ENCODE measurements around the gene DPY19L1.
"Not testable (repeated sequence)": the region's sequence is repeated elsewhere in the genome, so short reads cannot be mapped to it uniquely, and the experiment has no call there.

DNA sequence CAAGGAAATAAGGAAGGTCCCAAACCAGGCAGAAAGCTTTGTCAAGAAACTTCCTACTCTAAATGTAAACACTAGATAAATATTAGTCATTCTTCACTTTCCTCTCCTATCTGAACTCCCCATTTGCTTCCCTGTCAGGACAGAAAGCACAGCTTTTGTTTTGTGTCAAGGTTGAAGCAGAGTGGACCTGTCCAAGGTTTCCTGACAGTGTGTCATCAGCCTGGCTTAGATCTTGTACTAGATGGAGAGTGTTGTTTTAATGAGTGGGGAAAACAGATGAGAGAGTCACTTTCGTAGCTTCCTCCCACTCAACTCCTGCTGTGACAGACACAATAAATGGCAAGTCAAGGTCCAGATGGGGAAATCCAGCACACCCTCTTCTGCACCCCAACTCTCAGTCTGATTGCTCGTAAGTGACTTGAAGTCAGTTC is 101.5 kb downstream of the DPY19L1 start:
- not testable (repeated sequence) for TF ChIP-seq TARDBP (IDR thresholded peaks at IDR 0.05); FOXM1 (IDR thresholded peaks at IDR 0.05; ENCODE audit: borderline replicate concordance); FOXA1 (IDR thresholded peaks at IDR 0.05)
